HG02840 (cell line): ENCODE results near the gene ZPLD1.

ENCODE experiments used
- ATAC-seq: cut with Tn5 transposase; IDR thresholded peaks from one replicate; pipeline ENCODE4 v1.9.1; 2021; ENCODE audit warnings: mild to moderate bottlenecking, moderate library complexity, moderate number of reproducible peaks; ENCODE audit not compliant: unreplicated experiment, low FRiP score

Gene ZPLD1

DNA sequence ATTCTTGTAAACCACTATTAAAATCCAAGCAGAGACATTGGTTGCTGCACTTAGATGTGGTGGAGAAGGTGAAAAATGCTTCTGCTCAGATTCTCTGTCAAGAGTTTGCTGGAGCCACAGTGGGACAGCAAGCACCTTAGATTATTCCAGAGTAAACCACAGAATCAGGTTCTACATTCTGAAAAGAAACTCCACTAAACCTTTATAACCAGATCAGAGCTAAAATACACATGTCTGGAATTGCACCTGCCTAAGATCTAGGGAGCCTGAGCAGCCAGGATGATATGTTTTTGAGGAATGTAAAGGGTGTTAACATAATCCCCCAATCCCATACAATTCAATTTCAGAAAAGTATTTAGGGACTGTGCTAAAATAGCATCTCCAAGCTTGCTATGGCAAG lies at the start of gene ZPLD1:
Gene ZPLD1 (plus strand): TSS at position 301 of the 400 bp plus-strand sequence. CDS start 3,473 bp downstream, outside the sequence.
- ATAC-seq: no peak

DNA sequence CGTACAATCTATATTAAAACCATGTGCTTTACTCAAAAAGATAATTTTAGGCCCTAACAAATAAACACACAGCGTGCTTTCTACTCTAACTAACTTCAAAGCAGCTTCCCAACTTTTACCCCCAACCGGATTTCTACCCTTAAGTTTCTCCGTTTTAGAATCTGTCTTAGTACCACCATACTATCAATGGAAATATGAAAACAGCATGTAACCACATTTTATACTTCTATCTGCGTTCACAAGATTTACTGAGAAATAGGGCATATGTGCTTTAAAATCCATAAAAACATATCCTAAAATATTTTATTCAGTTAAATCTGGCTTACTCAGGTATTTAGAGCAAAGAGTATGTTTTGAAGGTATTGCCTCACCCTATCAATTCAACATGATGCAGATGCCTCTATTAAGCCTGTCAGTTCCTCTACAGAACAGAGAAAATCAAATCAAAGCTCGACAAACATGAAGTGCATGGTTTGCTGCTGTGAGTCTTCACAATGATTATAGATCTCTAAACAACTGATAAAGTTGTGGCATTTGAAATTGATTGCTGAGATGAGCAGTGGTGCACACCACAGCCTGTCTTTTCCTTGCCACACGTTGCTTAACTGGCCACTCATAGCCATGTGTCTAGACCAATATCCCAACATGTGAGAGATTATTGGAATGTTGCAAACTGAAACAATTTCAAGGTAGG lies 44.5 kb upstream of the ZPLD1 start:
- ATAC-seq: no peak

DNA sequence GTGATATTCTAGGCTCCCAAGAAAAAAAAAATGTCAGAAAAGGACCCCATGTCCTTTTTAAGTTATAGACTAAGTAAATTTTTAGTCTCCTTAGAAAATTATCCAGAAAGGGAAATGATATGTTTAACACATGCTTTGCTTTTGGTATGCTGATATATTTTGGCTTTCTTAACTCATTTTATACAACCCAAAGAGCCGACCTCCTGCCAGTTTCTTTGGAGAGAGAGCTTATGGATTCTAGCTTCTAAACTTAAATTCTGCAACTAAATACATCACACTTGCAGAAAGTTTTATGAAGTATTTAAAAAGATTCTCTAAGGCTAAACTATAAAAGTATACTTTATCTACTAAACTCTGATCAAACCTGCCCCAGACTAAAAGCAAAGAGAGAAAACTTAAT lies 43.9 kb upstream of the ZPLD1 start:
- ATAC-seq: no peak

DNA sequence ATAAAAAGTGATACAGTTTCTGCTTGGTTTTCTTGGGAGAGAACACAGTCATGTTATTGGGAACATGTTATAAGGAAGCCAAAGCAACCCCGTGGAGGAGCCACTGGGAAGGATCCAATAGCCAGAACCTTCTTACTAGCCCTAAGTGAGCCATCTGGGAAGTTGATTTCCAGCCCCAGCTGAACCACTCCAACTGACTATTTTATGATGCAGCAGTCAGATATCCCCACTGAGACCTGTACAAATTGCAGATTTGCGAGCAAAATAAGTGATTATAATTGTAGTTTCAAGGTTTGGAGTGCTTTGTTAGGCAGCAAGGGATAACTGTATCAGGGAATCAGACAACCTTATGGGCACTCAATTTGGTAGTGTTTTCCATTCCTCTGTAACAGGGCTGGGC lies 43.3 kb upstream of the ZPLD1 start:
- no peak for ATAC-seq

DNA sequence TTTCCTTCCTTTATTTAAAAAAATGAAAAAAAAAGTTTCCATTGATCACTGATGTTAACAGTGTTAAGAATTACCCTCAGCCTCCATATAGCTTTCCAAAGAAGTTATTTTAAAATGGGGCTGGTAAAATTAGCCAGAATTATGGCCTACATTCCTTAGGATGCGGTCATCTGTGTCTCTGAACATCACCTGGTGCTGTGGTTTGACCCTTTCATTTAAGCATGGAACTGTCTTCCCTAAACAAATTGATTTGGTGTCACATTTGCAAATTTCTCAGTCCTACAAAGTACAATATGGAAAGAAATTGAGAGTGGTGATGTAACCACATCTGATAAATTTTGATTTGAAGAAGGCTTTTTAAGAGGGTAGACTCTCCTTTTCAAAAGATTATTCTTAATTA lies 40.3 kb upstream of the ZPLD1 start:
- no peak for ATAC-seq

DNA sequence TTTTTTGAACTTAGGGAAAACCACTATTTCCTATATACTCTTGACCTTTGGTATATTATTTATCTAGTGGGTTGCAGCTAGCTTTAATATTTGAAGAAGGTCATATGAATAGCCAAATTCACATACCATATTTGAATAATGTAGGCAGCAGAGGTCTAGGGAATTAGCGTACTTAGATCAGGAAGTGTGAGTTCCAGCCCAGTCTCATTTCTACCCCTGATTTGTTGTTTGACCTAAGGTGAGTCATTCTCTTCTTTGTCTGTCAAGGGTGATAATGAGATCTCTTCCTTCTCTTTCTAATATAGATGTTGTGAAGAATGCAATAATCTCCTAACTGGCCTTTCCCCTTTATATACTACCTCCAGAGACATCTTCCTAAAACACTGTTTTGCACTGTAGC lies 36.6 kb upstream of the ZPLD1 start:
- no peak for ATAC-seq

DNA sequence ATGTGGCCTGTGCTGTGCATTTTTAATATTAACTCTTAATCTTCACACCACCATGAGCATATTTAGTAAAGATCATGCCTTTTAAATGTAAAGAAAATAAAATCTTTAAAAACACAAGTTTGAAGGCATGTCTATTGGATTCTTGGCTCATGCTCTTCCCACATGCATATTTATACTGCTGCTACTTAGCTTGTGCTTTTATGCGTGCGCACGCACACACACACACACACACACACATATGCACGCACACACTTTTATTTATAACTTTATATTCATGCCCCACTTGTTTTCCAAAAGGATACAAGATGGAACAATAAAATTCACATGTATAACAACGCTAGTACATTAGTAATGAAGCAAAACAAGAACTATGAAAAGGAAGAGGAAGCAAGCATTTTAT lies 36.1 kb upstream of the ZPLD1 start:
- no peak for ATAC-seq

DNA sequence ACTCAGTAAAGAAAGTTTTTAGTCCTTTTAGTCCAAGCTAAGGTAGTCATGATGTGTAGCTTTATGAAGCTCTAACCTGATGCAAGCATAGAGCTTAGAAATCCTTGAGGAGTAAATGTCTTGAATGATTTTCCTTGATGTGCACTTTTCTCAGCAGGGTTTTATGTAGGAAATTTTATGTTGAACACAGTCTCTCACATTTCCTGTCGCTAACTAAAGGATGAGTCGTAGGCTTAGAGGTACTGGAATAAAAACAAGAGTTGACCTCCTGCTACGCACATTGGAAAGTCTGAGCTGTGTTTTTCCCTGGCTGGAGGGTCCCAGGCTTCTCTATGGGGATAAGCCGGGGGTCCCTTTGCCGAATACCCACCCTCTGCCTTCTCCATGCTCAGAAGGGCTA lies 34.7 kb upstream of the ZPLD1 start:
- no peak for ATAC-seq

DNA sequence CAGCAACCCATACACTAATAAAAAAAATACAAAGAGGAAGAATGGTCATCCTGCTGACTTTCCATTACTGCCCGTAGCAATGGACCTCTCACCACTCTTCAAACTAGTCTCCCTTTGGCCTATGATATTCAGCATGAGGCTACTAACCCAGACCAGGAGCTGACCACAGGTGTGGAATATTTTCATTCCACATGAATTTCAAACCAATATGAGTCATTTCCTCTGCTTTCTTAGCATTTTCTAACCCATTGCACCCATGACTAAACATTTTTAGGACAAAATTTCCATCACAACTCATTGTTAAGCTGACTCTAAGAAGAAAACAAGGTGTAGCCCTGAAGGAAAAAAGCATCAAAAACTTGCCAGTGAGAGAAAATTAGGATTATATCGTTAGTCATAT lies 34.0 kb upstream of the ZPLD1 start:
- ATAC-seq: no peak

DNA sequence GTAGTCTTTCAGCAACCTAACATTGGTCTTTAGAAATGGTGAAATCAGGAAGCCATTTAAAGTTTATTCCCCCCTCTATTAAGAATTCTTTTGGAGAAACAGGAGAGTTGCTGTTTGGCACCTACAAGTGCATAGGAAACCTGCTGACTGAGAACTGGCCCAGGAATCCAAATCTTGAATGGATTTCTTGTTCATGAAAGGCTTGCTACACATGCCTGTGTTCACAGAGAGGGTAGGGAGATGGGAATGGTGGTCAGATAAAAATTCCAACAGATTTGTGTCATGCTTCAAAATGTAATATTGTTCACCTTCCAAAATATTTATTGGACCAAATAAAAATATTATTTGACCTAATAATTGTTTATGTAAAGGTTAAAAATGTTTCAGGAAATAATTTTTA lies 24.2 kb upstream of the ZPLD1 start:
- ATAC-seq: no peak

DNA sequence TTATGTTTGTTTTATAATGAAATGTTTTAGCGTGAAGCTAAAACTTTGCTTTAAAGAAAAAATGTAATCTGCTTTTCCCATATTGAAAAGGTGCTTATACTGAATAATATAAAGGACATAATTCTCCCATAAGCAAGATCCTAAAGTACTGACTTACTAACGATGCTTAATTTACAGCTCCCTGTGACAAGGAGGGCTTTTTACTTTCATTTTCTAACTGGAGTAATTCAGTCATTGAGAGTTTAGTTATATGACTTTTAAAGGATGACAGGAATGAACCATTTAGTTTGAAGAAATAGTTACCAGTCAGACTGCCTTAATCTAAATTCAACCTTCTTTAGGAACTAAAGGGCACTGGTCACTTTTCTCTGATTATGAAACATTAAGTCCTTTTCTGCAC lies 19.3 kb upstream of the ZPLD1 start:
- ATAC-seq: no peak

DNA sequence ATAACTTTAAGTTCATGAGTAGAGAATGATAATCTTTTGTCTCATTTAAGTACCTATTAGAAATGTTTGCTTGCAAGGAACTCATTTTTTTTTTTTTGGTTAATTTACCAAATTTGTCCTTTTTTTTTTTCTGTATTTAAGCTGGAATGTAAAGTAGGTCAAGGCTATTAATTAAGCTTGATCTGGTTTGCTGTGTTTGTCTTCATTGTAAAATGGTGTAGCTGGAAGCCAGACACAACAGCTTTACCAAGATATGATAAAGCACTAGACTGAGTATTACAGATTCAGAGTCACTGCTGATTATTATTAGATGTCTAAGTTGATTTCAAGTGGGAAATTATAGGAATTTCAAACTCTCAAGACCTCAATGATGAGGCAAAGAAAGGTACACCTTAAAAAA lies 15.0 kb upstream of the ZPLD1 start:
- no peak for ATAC-seq

DNA sequence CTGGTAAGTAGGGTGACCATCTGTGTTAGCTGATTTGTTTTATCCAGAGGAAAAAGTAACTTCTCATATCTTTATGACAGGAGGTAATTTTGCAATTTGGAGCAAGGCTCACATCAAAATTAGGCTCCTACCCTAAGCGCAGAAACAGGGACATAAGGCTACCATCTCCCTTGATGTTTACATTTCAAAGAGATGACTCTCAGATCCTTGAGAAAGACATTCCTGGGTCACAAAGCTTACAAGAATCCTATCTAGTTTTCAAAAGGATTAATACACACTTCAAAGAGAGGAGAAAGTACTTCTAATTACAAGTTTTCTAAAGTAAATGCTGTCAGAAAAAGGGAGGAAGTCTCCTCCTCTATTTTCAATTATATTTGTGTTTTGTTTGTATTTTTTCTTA lies 7.0 kb downstream of the ZPLD1 start:
- ATAC-seq: no peak

DNA sequence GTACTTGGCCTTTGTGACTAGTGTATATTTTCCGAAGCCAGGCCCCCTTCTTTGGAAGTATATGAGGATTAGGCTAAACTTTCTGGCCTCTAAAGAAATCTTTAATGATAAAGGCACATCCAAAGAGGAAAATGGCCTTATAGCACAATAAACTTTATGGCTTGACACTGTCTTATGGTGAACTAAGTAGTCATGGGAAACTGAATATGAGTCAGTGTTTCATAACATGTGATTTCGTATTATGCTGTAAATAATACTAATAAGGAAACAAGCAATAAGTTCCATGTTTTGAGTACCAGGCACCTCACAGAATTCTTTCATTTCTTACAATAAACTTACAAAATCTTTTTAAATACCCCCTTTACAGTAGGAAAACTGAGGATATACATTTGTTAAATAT lies 8.2 kb downstream of the ZPLD1 start:
- no peak for ATAC-seq

DNA sequence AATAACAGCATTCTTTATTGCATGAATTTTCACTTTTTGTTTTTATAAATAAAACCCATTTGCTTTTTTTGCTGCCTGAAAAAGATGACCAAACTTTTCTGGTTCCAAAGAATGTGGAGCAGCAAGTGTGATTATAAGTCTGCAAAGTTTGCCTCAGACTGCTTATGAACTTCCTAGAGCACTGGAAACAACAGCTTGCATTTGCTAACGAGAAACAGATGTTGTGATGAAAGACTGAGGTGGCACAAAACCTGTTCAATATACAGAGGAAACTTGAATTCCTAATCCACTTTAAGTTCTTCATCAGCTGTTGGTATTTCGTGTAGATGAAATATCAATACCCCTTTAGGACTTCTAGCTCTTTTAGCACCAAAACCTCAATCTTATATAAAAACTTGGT lies 9.3 kb downstream of the ZPLD1 start:
- no peak for ATAC-seq

DNA sequence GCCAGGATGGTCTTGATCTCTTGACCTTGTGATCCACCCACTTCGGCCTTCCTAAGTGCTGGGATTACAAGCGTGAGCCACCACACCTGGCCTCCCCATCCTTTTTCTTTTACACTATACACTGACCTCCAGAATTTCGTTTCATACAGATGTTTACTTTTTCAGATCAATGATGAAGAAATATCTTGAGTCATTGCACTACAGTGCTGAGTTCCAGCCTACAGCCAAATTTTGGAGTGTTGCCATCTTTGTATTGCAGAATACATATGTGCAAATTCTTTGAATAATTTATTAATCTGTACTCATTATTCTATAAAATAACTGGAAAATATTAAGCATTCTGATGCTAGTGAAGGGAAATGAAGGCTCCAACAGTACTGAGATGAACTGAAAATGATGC lies 12.5 kb downstream of the ZPLD1 start:
- ATAC-seq: no peak

DNA sequence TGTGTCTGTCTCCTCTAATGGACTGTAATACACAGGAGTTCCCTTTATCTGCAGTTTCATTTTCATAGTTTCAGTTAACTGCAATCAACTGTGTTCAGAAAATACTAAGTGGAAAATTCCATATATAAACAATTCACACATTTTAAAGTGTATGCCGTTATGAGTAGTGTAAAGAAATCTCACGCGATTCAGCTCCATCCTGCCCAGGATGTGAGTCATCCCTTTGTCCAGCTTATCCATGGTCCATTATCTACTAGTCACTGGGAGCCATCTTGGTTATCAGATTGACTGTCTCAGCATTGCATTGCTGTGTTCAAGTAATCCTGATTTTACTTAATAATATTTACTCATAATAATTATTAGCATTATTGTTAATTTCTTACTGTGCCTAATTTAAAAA lies 14.5 kb downstream of the ZPLD1 start:
- ATAC-seq: no peak

DNA sequence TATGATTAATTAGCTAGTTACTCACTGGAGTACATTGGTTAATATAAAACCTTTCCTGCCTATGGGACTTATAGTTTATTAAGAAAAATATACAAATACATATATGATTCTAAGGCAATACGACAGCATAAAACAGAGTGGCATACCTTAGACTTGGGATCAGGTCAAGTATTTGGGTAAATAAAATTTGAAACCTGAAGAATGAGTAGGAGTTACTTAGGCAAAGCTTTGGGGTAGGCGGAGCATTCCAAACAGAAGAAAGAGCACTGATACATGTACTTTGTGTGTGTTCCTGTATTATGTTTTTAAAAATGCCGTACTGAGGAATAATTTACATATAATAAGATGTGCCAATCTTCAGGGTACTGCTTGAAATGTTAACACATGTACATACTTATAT lies 15.1 kb downstream of the ZPLD1 start:
- ATAC-seq: no peak

DNA sequence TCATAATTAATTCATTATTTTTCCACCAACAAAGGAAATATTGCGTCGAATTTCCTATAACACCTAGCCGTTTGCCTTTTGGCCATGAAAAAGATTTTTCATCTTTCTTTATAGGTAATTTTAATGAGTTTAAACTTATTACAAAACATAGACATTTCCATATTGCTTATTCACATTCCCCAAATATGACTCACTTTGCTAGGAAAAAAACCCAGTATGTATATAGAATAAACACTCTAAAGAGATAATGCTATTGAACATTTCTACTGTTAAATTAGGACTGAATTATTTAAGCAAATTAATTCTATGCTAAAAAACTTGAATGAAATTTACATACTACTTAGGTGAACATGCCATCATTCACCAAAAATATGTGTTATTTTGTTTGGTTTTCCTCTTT lies 16.2 kb downstream of the ZPLD1 start:
- no peak for ATAC-seq

DNA sequence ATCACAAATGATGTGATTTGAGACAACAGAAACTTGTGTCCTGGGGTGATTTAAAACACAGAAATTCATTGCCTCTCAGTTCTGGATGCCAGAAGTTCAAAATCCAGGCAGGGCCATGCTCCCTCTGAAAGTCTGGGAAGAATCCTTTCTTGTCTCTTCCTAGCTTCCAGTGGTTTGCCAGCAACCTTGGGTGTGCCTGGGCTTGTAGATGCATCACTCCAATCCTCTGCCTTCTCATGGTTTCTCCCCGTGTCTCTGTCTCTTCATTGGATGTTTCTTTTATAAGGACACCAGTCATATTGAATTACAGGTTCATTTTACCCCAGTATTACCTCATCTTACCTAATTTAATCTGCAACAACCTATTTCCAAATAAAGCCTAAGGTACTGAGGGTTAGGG lies 16.7 kb downstream of the ZPLD1 start:
- no peak for ATAC-seq

DNA sequence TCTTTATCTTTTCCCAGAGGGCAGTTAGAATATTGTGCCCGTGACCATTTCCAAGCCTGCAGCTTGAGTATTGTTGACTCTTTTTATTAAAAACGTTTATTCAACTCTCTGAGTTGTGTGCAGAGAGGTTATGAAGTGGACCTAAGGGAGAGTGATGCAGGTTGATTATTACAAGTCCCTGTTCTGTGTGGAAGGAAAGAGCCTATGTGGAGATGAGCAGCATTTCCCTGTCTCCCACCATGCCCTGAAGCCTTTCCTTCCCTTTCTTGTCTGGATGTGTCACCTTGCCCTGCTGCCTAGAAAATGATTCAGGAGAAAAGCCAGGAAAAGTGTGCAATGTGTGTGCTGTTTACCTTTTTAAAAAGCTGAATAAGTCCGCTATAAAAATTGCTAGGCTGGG lies 19.4 kb downstream of the ZPLD1 start:
- no peak for ATAC-seq

DNA sequence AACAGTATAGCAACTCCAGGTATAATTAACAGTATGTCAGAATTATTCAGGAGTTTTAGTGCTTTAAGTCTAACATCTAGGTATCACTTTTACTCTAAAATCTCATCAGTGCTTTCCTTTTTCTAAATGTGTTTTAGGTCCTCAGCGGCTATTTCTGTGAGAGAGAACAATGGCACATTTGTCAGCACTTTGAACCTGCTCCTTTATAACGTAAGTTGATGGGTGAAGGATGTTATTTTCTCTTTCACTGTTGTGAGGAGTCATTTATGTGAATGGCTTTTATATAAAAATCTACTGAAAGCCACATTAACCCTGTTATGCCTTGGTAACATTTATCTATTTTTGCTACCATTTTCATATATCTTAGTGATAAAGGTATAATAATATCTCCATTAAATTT lies 22.8 kb downstream of the ZPLD1 start:
- no peak for ATAC-seq

DNA sequence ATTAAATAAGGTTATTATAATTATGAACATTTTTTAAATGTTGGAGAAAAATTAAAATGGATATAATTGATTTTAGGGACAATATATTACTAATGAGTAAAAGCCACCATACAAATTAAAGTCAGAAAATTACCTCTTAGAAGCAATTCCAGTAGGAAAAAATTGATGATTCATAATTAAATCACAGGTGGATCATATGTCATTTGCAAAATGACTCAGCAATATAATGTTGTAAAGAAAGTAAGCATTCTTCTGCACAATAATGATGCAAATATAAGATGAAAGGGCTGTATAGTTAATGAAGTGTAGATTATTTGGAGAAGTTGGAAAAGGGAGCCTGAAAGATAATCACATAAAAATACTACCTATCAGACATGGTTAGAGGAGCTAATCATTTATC lies 25.8 kb downstream of the ZPLD1 start:
- no peak for ATAC-seq
